SW 1271 (cell line): ENCODE data around the gene PARP2.
"Not testable (repeated sequence)": the region's sequence is repeated elsewhere in the genome, so short reads cannot be mapped to it uniquely, and the experiment has no call there.

ENCODE experiments used
- DNase-seq, 2 experiments: peaks; one replicate each; lab custom pipeline; 2025; lab: John Stamatoyannopoulos, UW

The PARP2 gene

DNA sequence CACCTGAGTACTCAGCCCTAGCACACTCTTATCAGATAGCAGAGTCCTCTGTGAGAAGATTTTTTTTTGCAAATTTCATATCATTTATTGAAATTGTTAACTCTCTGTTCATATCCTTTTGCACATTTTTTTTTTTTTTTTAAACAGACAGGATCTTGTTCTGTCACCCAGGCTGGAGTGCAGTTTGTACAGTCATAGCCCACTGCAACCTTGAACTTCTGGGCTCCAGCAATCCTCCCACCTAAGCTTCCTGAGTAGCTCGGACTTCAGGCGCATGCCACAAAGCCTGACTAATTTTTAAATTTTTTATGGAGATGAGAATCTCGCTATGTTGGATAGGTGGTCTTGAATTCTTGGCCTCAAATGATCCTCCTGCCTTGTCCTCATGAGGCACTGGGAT lies 4.3 kb downstream of the PARP2 start:
- DNase-seq, result no peak

DNA sequence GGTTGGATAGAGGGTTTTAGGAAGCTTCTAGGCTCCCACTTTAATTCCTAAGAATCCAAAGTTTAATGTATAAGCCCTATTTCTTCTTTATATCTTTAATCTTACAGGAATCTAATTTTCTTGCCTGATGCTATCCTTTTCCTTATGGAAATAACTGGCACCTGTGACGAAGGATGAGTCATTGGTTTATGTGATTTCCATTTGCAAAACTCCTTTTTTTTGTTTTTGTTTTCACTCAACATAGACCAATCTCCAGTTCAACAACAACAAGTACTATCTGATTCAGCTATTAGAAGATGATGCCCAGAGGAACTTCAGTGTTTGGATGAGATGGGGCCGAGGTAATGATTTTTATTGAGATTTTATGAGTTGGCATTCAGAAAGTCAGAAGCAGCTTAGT lies 6.8 kb downstream of the PARP2 start:
- no peak for DNase-seq

DNA sequence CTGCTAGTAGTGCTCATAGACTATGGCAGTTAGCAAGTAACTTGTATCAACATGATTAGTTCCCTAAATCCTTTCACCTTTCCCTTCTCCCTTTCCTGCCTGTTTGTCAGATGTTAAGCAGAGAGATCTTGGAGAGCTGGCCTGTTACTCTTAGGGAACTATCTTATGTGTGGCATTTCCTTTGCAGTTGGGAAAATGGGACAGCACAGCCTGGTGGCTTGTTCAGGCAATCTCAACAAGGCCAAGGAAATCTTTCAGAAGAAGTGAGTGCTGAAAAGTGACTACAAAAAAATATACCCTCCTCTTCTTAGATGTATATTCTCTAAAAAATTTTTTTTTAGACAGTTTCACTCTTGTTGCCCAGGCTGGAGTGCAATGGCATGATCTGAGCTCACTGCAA lies 7.4 kb downstream of the PARP2 start:
- peak in 1 of 2 experiments; percentile 13 for DNase-seq

DNA sequence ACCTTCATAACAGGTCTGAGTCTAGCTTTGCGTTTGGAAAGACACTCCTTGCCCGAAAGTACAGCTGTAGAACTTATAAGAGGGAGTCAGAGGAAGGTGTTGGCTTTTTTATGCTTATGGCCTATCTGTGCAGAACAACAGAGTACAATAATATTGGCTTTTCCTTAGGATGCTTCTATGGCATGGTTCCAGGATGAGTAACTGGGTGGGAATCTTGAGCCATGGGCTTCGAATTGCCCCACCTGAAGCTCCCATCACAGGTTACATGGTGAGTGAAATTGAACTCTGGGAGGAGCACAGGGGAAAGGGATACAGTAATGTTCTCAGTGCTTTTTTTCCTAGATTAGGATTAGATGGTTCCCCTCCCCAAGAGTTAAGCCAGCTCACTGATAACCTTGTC lies 13.0 kb downstream of the PARP2 start:
- no peak for DNase-seq

DNA sequence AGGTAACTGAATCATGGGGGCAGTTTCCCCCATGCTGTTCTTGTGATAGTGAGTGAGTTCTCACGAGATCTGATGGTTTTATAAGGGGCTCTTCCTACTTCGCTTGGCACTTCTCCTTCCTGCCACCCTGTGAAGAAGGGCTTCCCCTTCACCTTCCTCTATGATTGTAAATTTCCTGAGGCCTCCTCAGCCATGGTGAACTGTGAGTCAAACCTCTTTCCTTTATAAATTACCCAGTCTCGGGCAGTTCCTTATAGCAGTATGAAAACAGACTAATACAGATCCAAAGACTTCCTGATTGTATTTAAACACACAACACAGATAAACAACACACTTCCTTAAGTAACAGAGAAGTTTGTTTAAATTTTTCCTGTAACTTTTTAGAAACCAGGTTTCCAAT lies 15.0 kb downstream of the PARP2 start:
- DNase-seq, result not testable (repeated sequence)

DNA sequence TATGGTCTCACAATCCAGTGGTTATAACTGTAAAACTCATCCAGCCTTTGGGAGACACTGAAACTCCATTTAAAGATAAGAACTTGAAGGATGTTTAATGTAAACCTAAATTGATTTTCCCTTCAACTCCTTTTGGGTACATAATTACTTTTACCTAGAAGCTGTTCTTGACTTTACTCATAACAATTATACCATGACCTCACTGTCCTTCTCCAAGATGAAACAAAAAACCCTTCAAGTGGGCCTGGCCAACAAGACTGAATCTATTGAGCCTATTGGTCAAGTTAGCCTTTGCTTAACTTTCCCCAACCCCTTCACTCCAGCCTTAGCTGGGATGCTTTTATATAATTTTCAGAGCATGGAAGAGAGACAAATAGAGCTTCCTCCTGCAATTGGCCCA lies 22.5 kb downstream of the PARP2 start:
- no peak for DNase-seq

DNA sequence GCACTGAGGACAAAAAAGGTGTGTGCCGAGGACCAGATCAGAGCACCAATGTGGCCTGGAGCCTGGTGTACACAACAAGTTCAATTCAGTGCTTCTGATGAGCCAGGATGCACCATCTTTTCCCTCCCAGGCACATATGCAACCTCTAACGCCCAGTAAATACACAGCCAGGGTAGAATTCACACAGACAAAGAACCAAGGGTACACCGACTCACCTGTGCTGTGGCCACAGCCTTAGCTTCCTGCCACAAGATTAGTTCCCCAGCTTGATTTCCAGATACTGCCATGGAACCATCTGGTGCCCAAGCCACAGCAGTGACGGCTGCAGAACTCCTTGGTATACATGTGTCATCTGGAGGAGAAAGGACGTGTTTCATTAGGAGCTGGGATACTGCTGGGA lies 29.4 kb downstream of the PARP2 start:
- DNase-seq, result no peak

DNA sequence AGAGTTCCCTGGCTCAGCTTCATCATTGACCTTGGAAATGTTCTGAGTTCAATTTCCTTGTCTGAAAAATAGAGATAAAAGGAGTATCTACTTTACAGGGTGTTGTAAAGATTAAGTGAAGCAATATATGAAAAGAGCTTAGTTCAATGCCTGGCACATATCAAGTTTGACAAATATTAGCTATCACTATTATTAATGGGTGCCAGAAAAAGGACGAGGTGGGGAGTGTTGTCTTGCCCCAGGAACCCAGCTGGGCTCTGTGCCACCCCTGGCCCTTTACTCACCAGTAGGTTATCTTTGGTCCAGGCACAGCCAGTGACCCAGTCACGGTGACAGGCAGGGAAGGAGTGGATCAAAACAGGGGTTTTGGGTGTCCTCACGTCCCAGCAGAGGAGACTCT lies 32.0 kb downstream of the PARP2 start:
- DNase-seq, result no peak

DNA sequence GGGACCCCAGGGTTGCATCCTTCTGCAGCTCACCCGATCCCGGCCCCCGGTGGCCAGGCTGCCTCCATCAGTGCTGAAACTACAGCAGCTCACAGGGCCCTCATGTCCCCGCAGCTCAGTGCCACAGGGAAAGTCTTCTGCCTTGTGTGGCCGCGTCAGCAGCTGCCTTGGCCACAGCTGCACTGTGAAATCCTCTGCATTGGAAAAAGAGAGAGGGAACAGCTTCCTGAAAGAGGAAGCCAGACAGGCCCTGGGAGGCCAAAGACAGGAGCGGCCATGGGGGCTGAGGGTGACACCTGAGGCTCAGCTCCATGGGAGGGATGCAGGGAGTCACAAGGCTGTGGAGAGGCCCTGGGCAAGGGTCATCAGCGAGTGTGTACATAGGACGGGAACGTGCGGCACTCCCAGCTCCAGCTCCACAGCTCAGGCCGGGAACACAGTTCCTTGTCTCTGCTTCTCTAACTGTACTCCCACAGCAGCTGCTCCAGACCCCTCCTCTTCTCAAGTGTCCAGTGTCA lies 32.7 kb downstream of the PARP2 start:
- no peak for DNase-seq

DNA sequence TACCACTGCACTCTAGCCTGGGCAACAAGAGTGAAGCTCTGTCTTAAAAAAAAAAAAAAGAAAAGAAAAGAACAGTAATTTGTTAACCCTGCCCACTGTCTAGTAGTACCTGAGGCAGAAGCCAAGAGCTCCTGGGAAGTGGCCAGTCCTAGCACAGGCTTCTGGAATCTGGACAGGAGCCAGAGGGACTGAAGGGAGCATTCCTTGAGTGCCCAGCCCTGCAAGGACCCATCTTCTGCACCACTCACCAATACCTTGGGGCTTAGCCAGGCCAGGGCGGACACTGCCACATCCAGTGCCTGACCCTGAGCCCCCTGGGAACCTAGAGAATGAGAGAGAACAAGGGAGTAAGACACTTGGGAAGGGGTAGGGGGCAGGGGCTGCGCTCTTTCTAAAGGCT lies 33.7 kb downstream of the PARP2 start:
- no peak for DNase-seq

DNA sequence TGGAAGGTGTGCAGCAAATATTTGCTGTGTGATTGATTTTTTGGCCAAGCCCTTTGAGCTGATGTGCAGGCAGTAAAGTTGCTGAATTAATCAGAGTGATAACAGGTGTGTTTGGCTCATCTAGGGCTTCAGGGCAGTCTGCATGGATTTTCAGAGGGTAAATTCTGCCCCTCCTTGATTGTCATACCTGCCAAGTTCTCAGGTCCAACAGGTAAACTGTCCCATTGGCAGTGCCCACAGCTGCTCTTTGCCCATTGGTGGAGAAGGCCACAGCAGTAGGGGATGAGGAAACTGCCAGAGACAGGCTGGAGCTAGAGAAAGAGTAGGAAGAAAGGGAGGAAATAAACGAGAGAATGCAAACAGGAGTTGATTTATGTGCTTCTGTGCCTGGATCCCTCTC lies 36.3 kb downstream of the PARP2 start:
- no peak for DNase-seq

DNA sequence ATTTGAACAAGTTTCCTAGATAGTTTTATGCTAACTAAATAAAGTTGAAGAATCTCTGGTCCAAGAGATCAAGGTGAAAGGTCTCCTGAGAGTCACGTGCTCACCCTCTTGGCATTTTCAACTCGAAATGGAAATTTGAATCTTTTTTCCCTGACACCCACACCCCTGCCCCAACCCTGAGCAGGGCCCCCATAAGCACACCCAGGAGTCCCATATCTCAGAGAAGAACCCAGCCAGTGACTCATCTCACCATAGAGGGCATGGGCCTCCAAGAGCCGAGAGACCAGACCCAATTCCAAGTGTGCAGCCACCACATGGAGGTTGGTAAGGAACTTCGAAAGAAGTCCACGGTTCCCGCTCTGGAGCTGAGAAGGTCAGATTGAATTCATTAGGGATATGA lies 37.2 kb downstream of the PARP2 start:
- DNase-seq, result no peak

DNA sequence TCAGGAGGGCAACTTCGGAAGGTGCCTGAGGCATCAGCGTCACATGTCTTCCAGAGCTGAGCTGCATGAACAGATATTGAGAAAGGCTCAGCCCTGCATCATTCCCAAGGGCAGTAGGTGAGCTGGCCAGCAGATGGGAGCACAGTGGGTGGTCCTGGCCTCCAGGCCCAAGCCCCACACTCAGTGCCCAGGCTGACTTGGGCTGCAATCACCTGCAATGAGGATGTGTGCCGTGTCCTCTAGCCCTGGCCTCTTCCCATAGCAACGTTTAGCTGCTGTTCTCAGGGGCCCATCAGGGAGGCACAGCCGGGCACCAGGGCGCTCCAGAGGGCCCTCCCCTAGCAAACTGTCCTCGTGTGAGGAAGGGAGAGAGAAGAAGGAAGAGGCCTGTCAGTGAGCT lies 37.9 kb downstream of the PARP2 start:
- DNase-seq, result no peak

DNA sequence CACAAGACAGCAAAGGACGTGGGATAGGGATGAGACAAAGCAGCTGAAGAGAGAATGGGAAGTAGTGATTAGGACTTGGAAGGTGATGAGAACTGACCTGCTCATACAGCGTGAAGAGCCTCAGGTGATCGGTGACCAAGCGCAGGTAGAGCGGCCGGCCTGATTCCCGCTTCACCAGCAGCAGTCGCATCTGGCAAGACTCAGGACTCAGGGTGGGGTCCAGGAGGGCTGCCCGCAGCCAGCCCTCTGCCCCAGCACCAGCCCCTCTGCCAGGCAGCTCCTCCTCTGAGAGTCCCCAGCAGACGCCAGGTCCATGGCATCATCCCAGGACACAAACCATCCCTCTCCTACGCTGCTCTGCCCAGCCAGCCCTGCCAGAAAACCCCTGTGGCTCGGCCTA lies 39.1 kb downstream of the PARP2 start:
- DNase-seq, result no peak

DNA sequence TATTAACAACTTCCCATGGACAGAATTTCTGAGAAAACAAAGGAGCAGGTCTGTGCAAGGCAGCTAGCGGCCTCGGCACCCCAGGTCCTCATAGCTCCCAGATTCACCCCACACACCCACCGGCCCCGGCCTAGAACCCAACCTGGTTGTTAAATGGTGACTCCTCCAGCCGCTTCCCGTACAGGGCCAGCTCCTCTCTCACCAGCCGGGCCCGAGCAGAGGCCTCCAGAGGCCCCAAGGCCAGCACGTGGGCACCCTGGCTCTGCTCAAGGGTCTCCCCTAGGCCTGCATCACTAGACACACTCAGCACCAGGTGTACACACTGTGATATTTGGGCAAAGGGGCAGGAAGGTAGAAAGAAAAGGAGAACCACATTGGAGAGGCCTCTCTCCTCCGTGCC lies 39.6 kb downstream of the PARP2 start:
- no peak for DNase-seq

DNA sequence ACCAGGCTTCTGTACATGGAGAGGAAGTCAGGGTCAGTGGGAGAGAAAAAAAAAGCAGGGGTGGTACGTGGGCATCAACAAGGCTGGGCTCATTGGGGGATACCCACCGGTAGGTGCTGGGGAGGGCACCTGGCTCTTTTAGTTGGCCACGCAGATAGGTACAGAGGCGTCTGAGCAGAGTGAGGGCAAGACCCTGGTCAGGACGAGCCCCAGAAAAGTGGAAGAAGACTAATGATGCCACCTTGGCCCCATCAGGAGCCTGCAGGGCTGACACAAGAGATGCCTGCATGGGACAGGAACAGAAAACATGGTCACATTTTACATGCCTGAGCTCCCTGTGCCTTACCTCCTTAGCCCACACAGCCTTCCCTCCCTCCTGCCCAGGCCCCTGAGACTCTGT lies 40.2 kb downstream of the PARP2 start:
- no peak for DNase-seq

DNA sequence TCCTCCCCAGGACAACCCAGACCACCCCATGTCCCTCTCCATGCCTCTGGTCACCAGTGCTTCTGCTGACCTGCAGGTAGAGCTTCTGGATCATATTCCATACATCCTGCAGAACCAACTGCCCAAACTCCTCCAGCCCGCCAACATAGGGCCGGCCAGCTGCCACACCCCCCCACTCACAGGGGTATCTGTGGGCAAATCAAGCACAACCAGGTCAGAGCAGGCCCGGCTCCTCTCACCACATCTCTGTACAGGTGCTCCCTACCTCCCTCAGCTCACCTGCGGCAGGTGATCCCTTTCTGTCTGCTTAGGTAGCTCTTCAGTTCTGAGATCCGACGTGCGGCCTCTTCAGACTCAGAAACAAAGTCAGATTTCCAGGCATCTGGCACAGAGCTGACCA lies 40.9 kb downstream of the PARP2 start:
- no peak for DNase-seq

DNA sequence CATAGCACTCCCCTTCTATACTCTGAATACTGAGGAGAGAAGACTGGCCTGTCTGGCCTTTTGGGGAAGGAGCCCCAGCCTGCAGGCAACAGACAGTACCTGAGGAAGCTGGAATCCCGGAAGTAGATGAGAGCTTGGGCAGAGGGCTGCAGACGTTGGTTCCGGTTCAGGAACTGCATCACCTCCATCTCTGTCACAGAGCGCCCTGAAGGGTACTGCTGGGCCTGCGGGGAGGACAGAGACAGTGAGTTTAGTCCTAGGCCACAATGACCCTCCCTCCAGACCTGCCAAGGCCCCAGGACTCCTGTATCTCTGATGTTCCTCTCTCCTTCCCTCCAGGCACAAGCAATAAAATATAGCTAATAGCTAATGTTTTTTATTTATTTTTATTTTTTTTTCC lies 41.5 kb downstream of the PARP2 start:
- no peak for DNase-seq

DNA sequence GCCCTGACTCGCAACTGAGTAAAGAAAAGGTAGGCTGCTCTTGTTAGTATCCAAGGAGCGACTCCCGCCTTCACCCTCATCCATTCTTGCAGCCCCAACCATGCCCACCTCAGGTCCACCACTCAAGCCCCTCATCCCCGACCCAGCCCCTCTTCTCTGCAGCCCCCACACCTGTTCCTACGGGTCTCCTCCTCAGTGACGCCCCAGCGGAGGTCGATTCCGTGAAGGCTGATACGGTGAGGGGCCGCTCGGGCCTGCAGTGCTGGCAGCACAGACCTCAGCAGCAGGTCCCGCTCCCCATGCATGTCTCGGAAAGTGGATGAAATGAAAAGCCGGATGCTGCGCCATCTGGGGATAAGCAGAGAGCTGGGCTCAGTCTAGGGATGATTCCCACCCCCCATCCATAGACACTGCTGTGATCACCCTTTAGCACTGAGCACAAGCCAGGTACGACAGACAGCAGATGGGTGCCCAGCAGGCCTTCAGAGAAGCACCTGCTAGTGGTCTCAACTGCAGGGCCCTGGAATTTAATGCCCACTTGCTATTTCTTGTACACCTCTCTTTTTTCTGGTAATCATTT lies 42.9 kb downstream of the PARP2 start:
- DNase-seq, result no peak

DNA sequence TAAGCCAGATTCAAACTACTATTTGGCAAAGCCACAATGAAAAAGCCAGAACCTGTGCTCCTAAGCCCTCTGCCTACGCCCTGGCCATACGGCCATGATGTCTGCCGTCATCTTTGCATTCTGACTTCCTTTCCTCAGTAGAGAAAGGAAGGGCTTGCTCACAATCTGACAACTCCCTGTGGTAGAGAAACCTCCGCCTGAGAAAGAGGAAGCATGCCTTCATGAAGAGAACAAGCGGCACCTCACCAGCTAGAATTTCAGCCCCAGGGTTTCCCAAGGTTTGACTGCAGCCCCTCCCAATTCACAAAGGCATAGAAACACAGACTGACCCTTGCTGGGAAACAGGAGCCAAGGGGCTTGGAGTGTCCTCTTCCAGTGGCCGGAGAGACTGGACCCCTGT lies 44.1 kb downstream of the PARP2 start:
- DNase-seq, result no peak

DNA sequence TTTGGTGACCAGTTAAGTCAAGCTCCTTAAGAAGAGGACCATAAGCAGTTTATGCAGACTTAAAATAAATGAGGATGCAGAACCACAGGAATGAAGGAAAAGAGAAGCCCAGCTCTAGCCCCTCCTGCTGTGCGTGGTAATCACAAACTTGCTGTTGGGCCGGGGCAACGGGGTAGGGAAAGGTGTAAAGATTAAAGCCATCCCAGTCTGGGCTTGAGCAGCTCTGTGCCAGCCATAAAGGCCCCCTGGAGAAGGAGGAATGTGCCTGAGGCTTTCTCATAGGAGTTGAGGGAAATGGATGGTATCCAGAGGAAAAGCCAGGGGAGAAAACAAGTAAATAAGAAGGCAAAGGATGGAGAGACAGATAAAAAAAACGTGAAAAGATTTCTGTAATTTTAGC lies 44.7 kb downstream of the PARP2 start:
- DNase-seq, result no peak

DNA sequence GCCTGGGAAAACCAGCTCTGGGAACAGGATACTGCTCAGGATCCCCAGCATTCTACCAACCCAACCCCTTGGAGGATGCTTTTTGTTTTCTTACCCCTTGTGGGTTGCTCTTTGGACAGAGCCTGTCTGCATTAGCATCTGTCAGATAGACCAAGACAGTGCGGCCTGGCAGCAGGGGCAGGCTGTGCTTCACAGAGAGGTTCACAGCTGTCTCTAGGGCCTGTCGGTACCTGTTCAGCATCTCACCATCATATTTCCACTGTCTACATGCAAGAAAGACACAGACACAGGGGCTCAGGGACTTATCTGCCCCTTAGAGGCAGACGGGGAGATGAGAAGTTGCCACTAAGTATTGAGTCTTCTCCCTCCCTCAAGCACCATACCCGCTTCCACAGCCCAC lies 48.1 kb downstream of the PARP2 start:
- DNase-seq, result no peak

DNA sequence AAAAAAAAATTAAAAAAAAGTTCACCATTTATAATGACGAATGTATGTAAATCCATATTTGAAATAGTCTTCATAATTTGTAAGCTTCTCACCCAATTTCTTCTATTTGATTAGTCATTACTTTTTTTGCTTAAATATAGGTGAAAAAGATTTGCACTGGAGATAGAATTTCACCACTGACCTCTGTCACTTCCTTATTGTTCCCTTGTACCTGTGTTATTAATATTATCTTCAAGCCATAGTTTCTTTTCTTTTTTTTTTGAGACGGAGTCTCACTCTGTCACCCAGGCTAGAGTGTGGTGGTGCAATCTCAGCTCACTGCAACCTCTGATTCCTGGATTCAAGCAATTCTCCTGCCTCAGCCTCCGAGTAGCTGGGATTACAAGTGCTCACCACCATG lies 54.1 kb downstream of the PARP2 start:
- no peak for DNase-seq

DNA sequence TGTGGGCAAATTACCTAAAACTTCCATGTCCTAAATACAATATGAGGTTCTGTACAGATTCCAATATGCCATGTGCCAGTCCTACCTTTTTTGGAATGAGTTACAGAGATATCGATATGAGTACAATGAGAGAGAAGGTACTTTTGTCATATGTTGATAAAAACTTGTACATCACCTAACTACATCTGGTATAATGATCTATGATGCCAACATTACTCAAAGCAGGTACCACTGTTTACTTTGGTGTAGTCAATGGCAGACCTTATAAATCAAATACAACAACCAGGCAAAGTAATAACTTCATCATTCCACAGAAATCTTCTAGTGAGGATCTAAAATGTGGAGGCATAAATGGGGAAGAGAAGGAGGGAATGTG lies 57.1 kb downstream of the PARP2 start:
- no peak for DNase-seq
